ENCODE results near the gene SLC25A34.

GRCh38 chr1:15753776-15754175, 17.7 kb downstream of the SLC25A34 start:
- TF ChIP-seq, protein P1, sequence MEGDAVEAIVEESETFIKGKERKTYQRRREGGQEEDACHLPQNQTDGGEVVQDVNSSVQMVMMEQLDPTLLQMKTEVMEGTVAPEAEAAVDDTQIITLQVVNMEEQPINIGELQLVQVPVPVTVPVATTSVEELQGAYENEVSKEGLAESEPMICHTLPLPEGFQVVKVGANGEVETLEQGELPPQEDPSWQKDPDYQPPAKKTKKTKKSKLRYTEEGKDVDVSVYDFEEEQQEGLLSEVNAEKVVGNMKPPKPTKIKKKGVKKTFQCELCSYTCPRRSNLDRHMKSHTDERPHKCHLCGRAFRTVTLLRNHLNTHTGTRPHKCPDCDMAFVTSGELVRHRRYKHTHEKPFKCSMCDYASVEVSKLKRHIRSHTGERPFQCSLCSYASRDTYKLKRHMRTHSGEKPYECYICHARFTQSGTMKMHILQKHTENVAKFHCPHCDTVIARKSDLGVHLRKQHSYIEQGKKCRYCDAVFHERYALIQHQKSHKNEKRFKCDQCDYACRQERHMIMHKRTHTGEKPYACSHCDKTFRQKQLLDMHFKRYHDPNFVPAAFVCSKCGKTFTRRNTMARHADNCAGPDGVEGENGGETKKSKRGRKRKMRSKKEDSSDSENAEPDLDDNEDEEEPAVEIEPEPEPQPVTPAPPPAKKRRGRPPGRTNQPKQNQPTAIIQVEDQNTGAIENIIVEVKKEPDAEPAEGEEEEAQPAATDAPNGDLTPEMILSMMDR (IDR thresholded peaks at IDR 0.05), result no peak
- TF ChIP-seq POLR2A (IDR thresholded peaks at IDR 0.05; ENCODE audit: low read depth) (no peak), EP300 (IDR thresholded peaks at IDR 0.05) (no peak), POLR2AphosphoS5 (IDR thresholded peaks at IDR 0.05) (no peak)

Measured in esophagus muscularis mucosa (tissue), 4 donors.